HEK293 (cell line): ENCODE measurements around the gene ZSCAN32.

Experiments
- CTCF ChIA-PET: fragments of 350-600 bp; formaldehyde crosslinking; extraction: SDS; loops from one replicate; lab custom pipeline; 2021; ENCODE audit warnings: antibody characterized with exemption; lab: Yijun Ruan, JAX
- POLR2A ChIA-PET: fragments of 300-600 bp; formaldehyde crosslinking; extraction: SDS; loops from one replicate; lab custom pipeline; 2020; ENCODE audit warnings: antibody characterized with exemption, inconsistent platforms; lab: Yijun Ruan, JAX
- H3K27ac ChIP-seq: fragments of 200-500 bp; sonication (Bioruptor generic); 2 replicates; pipeline ENCODE4 v1.5.1; 2014; ENCODE audit warnings: low read depth, low read length, control low read depth, inconsistent platforms; ENCODE audit errors: extremely low read depth
- H3K36me3 ChIP-seq, 2 experiments: fragments of 200-500 bp in 1 of 2; sonication (Bioruptor generic) in 1 of 2; 1 replicate in 1 of 2; 2 replicates in 1 of 2; pipeline ENCODE4 v1.5.1; 2014 to 2017; ENCODE audit warnings: inconsistent platforms in 2 of 2, low read length in 2 of 2; ENCODE audit not compliant: control insufficient read depth in 2 of 2, insufficient read depth in 1 of 2
- H3K4me1 ChIP-seq: fragments of 200-500 bp; sonication (Bioruptor generic); 2 replicates; pipeline ENCODE4 v1.5.1; 2014; ENCODE audit warnings: mild to moderate bottlenecking, low read length, inconsistent platforms; ENCODE audit not compliant: control insufficient read depth, insufficient read depth
- H3K4me3 ChIP-seq: 2 replicates; pipeline ENCODE4 v1.5.1; 2011; ENCODE audit warnings: low read depth, mild to moderate bottlenecking, control low read depth, low read length, moderate library complexity
- H3K9me3 ChIP-seq: fragments of 200-500 bp; sonication (Bioruptor generic); 2 replicates; pipeline ENCODE4 v1.5.1; 2014; ENCODE audit warnings: low read depth, low read length, inconsistent platforms; ENCODE audit not compliant: control insufficient read depth, insufficient read depth
- HIC1 ChIP-seq: fragments of 450-650 bp; formaldehyde crosslinking; IDR thresholded peaks from 2 replicates; pipeline ENCODE4 v1.5.1; 2016; ENCODE audit warnings: missing biosample characterization, missing genetic modification characterization
- HOXA7 ChIP-seq: sonication (generic); formaldehyde crosslinking; IDR thresholded peaks from 2 replicates; pipeline ENCODE4 v1.8.1; 2022; ENCODE audit warnings: missing genetic modification reagents, borderline replicate concordance
- KLF1 ChIP-seq: fragments of 450-650 bp; formaldehyde crosslinking; IDR thresholded peaks from 2 replicates; pipeline ENCODE4 v1.5.1; 2016; ENCODE audit warnings: missing biosample characterization, missing genetic modification characterization
- PBX3 ChIP-seq: sonication (generic); formaldehyde crosslinking; IDR thresholded peaks from 2 replicates; pipeline ENCODE4 v1.8.1; 2022; ENCODE audit warnings: mild to moderate bottlenecking, moderate library complexity, missing genetic modification reagents
- TSHZ1 ChIP-seq: fragments of 450-650 bp; formaldehyde crosslinking; IDR thresholded peaks from 2 replicates; pipeline ENCODE4 v1.5.1; 2016; ENCODE audit warnings: missing biosample characterization, missing genetic modification characterization, borderline replicate concordance
- ZBTB26 ChIP-seq: fragments of 450-650 bp; formaldehyde crosslinking; optimal IDR thresholded peaks from 2 replicates; pipeline ENCODE3; 2016; ENCODE audit warnings: missing biosample characterization, mild to moderate bottlenecking, missing genetic modification characterization
- ZFP3 ChIP-seq: fragments of 450-650 bp; formaldehyde crosslinking; IDR thresholded peaks from 2 replicates; pipeline ENCODE4 v1.5.1; 2016; ENCODE audit warnings: low read depth, missing biosample characterization, missing genetic modification characterization
- ZNF148 ChIP-seq: fragments of 450-650 bp; formaldehyde crosslinking; IDR thresholded peaks from 2 replicates; pipeline ENCODE4 v1.5.0; 2017; ENCODE audit warnings: missing biosample characterization, missing genetic modification characterization, borderline replicate concordance
- ZNF362 ChIP-seq: fragments of 450-650 bp; formaldehyde crosslinking; IDR thresholded peaks from 2 replicates; pipeline ENCODE4 v1.5.1; 2016; ENCODE audit warnings: missing biosample characterization, missing genetic modification characterization
- ZNF398 ChIP-seq: fragments of 450-650 bp; formaldehyde crosslinking; IDR thresholded peaks from 2 replicates; pipeline ENCODE4 v1.5.1; 2017; ENCODE audit warnings: missing biosample characterization, missing genetic modification characterization
- ZNF645 ChIP-seq: fragments of 450-650 bp; formaldehyde crosslinking; IDR thresholded peaks from 2 replicates; pipeline ENCODE4; 2016; ENCODE audit warnings: missing biosample characterization, missing genetic modification characterization
- ZNF837 ChIP-seq: fragments of 450-650 bp; formaldehyde crosslinking; IDR thresholded peaks from 2 replicates; pipeline ENCODE4 v1.5.1; 2016; ENCODE audit warnings: missing biosample characterization, missing genetic modification characterization
- ZSCAN16 ChIP-seq: fragments of 450-650 bp; formaldehyde crosslinking; IDR thresholded peaks from 2 replicates; pipeline ENCODE4 v1.5.1; 2016; ENCODE audit warnings: missing biosample characterization, missing genetic modification characterization

The ZSCAN32 gene

GRCh38 chr16:3356118-3356517, 44.7 kb downstream of the ZSCAN32 start:
- H3K9me3 ChIP-seq, result no peaks in the 10 kb centered on the region
- no peaks in the 10 kb centered on the region for H3K36me3 ChIP-seq
- ChIA-PET CTCF (no interaction called here), POLR2A (no interaction called here)
- H3K27ac ChIP-seq, result no peak overlapping the region
- H3K4me3 ChIP-seq, result no peak overlapping the region
- no peaks in the 10 kb centered on the region for H3K4me1 ChIP-seq
- no peak for TF ChIP-seq ZFP3
- TF ChIP-seq HIC1, result no peak
- TF ChIP-seq ZNF645 (tag by site-specific recombination), result no peak
- no peak for TF ChIP-seq HOXA7
- TF ChIP-seq ZNF398, result no peak
- TF ChIP-seq ZNF837 (tag by site-specific recombination), result no peak
- no peak for TF ChIP-seq PBX3 (CRISPR knock-in tag)
- TF ChIP-seq ZNF148 (tag by site-specific recombination), result no peak
- no peak for TF ChIP-seq KLF1 (tag by site-specific recombination)
- TF ChIP-seq ZNF362, result no peak
- TF ChIP-seq, all 188 proteins: peak for 0

GRCh38 chr16:3355589-3355988, 45.2 kb downstream of the ZSCAN32 start, which contains the start of gene OR2C1:
OR2C1 (plus strand) TSS chr16:3355889; CDS start chr16:3355941, 52 bp downstream.
- Histone ChIP-seq H3K27ac (no peak within 1 kb of the TSS), H3K4me3 (no peak within 1 kb of the TSS), H3K36me3 (no peaks in the 10 kb centered on the region), H3K9me3 (no peaks in the 10 kb centered on the region), H3K4me1 (no peaks in the 10 kb centered on the region)
- TF ChIP-seq ZSCAN16 (tag by site-specific recombination) (no peak), ZBTB26 (tag by site-specific recombination) (no peak), TSHZ1 (no peak), HOXA7 (no peak)
- POLR2A ChIA-PET, result no interaction called here
- CTCF ChIA-PET, result no interaction called here
